Keratinocyte (primary cell): ENCODE measurements around the gene LMCD1. TPM values are rescaled to one million over a fixed set of nuclear protein-coding genes. Genes with fewer than 3 reads are reported as not detected.

Source experiments
- DNase-seq: peaks from one replicate; pipeline ENCODE4 v3.0.0-alpha.2; 2011; ENCODE audit warnings: low read depth, missing footprints, low spot score
- FAIRE-seq: peaks from 2 replicates; lab custom pipeline; 2011; peaks lifted over from hg19 to GRCh38; lab: Jason Lieb, UNC
- H2AFZ ChIP-seq: 2 replicates; pipeline ENCODE4 v1.6.0; 2012; ENCODE audit warnings: low read length, control low read depth, inconsistent platforms; ENCODE audit not compliant: control insufficient read depth
- H3K27ac ChIP-seq: 2 replicates; pipeline ENCODE4 v1.5.1; 2011; ENCODE audit warnings: low read length; ENCODE audit not compliant: control insufficient read depth, insufficient read depth
- H3K27me3 ChIP-seq: 3 replicates; pipeline ENCODE4 v1.6.0; 2011; ENCODE audit warnings: low read length; ENCODE audit not compliant: control insufficient read depth, insufficient read depth; ENCODE audit errors: extremely low read depth
- H3K36me3 ChIP-seq, 2 experiments: 2 replicates in 1 of 2; 3 replicates in 1 of 2; pipeline ENCODE4 v1.5.1; 2011; ENCODE audit warnings: low read length in 2 of 2, mild to moderate bottlenecking in 1 of 2; ENCODE audit not compliant: control insufficient read depth in 2 of 2, insufficient read depth in 2 of 2; ENCODE audit errors: extremely low read depth in 1 of 2
- H3K4me1 ChIP-seq: 3 replicates; pipeline ENCODE4 v1.5.1; 2011; ENCODE audit warnings: low read length; ENCODE audit not compliant: control insufficient read depth, insufficient read depth; ENCODE audit errors: extremely low read depth
- H3K4me2 ChIP-seq: 3 replicates; pipeline ENCODE4 v1.6.0; 2011; ENCODE audit warnings: low read depth, low read length; ENCODE audit not compliant: control insufficient read depth, insufficient read depth; ENCODE audit errors: extremely low read depth
- H3K4me3 ChIP-seq, 3 experiments: fragments of 200-600 bp in 1 of 3; sonication (generic) in 1 of 3; 2 replicates in 2 of 3; 3 replicates in 1 of 3; pipeline ENCODE4 v1.5.1; 2011 to 2016; ENCODE audit warnings: low read length in 3 of 3, mild to moderate bottlenecking in 3 of 3, control low read depth in 2 of 3, inconsistent platforms in 1 of 3, low read depth in 1 of 3, mixed read lengths in 1 of 3, mixed run types in 1 of 3, moderate library complexity in 1 of 3; ENCODE audit not compliant: control insufficient read depth in 2 of 3, insufficient read depth in 2 of 3; ENCODE audit errors: extremely low read depth in 1 of 3
- H3K79me2 ChIP-seq: 2 replicates; pipeline ENCODE4 v1.6.0; 2012; ENCODE audit warnings: low read length; ENCODE audit not compliant: control insufficient read depth, insufficient read depth
- H3K9ac ChIP-seq: 3 replicates; pipeline ENCODE4 v1.6.0; 2011; ENCODE audit warnings: low read length; ENCODE audit not compliant: control insufficient read depth, insufficient read depth; ENCODE audit errors: extremely low read depth
- H3K9me1 ChIP-seq: 3 replicates; pipeline ENCODE4 v1.6.0; 2011; ENCODE audit warnings: low read length; ENCODE audit not compliant: control insufficient read depth, insufficient read depth; ENCODE audit errors: extremely low read depth
- H3K9me3 ChIP-seq: 2 replicates; pipeline ENCODE4 v1.5.1; 2012; ENCODE audit warnings: low read depth, low read length; ENCODE audit not compliant: control insufficient read depth
- H4K20me1 ChIP-seq: 3 replicates; pipeline ENCODE4 v1.6.0; 2011; ENCODE audit warnings: low read length; ENCODE audit not compliant: control insufficient read depth, insufficient read depth; ENCODE audit errors: extremely low read depth
- EZH2 ChIP-seq: IDR thresholded peaks from one replicate; pipeline ENCODE4 v1.6.1; 2012; ENCODE audit warnings: inconsistent platforms, mild to moderate bottlenecking, low read length, moderate library complexity
- dilution Hi-C: fragments of 300-500 bp; cut with MboI; formaldehyde crosslinking; loops from one replicate; pipeline ENCODE4 v1.7.0; 2020; ENCODE audit warnings: low sequenced_read_pairs; ENCODE audit not compliant: extremely low pct_ligation_motif_present
- polyA plus RNA-seq, 5 experiments: library from polyadenylated mRNA; depleted of rRNA in 3 of 5; stranded (reverse) in 3 of 5; stranded (forward) in 1 of 5; unstranded in 1 of 5; fragments of >200 nt; gene quantifications; 1 replicate in 1 of 5; 2 replicates in 3 of 5; 3 replicates in 1 of 5; pipeline versions ENCODE4 v1.2.1 to v1.2.3, GENCODE V29; 2011 to 2012; ENCODE audit warnings: missing spikeins in 2 of 5, low read depth in 1 of 5, low replicate concordance in 1 of 5
- TF ChIP-seq, protein P1 (sequence below), 3 experiments: IDR thresholded peaks in 1 of 3; conservative IDR thresholded peaks in 1 of 3; optimal IDR thresholded peaks in 1 of 3; 2 replicates in 2 of 3; 3 replicates in 1 of 3; pipeline versions ENCODE3 to v1.5.1; 2011; ENCODE audit warnings: low read length in 3 of 3, mild to moderate bottlenecking in 3 of 3, moderate library complexity in 2 of 3, control low read depth in 1 of 3, inconsistent platforms in 1 of 3; ENCODE audit not compliant: insufficient read depth in 2 of 3; ENCODE audit errors: extremely low read depth in 1 of 3

The LMCD1 gene
- polyA plus RNA-seq, 1 donor (not counting 4 experiments of a cell fraction or from before 2014, with no cell fraction given) = 3.7 TPM

DNA sequence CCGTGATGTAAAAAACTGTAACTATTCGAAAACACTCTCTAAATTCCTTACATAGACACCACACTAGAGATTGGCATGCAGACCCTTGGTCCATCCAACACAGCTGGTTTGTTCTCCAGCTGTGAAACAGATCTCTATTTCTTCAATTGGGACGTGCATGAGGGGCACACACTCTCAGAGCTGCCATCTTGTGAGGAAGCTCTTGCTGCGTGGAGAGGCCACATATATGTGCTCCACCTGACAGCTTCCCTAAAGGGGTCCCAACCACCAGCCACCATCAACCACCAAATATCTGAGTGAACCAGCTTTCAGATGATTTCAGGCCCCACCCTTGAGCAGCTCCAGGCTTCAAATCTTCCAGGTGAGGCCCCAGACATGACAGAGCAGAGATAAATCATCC is 117.3 kb downstream of the LMCD1 start:
- Histone ChIP-seq H3K36me3 (no peaks in the 10 kb centered on the region), H3K4me1 (peaks cover 5% of the 10 kb centered on the region), H3K4me3 (no peak overlapping the region), H3K27me3 (peaks cover under 1% of the 10 kb centered on the region), H3K9me3 (no peaks in the 10 kb centered on the region), H3K9ac (no peak overlapping the region), H2AFZ (no peak overlapping the region), H4K20me1 (no peaks in the 10 kb centered on the region), H3K9me1 (no peaks in the 10 kb centered on the region), H3K27ac (no peak overlapping the region), H3K4me2 (no peak overlapping the region), H3K79me2 (no peaks in the 10 kb centered on the region)
- no peak for DNase-seq
- dilution Hi-C loops = no loop called here
- TF ChIP-seq, protein P1, sequence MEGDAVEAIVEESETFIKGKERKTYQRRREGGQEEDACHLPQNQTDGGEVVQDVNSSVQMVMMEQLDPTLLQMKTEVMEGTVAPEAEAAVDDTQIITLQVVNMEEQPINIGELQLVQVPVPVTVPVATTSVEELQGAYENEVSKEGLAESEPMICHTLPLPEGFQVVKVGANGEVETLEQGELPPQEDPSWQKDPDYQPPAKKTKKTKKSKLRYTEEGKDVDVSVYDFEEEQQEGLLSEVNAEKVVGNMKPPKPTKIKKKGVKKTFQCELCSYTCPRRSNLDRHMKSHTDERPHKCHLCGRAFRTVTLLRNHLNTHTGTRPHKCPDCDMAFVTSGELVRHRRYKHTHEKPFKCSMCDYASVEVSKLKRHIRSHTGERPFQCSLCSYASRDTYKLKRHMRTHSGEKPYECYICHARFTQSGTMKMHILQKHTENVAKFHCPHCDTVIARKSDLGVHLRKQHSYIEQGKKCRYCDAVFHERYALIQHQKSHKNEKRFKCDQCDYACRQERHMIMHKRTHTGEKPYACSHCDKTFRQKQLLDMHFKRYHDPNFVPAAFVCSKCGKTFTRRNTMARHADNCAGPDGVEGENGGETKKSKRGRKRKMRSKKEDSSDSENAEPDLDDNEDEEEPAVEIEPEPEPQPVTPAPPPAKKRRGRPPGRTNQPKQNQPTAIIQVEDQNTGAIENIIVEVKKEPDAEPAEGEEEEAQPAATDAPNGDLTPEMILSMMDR (optimal IDR thresholded peaks at IDR 0.05 in 1 of 3, IDR thresholded peaks at IDR 0.05 in 1 of 3, conservative IDR thresholded peaks at IDR 0.05 in 1 of 3; ENCODE audit: extremely low read depth in 1 of 3, insufficient read depth in 2 of 3, low read length in 3 of 3) = no peak
- TF ChIP-seq EZH2 = no peak
- FAIRE-seq = no peak

DNA sequence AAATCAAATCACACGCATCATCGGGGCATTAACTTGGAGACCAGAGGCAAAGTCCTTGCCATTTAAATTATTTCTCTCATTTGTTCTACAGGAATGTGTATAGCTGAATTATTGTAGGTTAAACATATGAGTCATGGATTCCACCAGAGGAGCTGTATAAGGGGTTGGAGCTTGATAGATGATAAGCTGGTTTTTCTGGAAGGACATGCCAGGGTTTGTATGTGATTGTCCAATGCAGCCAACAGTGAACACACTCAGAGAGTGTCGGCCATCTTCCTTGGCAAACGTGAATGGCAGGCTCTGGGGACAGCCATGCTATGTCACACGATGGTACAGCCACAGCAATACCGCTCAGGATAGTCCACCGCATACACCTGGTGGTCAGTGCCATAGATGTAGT is 117.9 kb downstream of the LMCD1 start:
- Histone ChIP-seq H3K9ac (no peak overlapping the region), H3K27ac (no peak overlapping the region), H3K9me1 (no peaks in the 10 kb centered on the region), H3K4me1 (peaks cover 5% of the 10 kb centered on the region), H3K9me3 (no peaks in the 10 kb centered on the region), H2AFZ (peak overlapping the region; percentile 11), H3K27me3 (peaks cover 3% of the 10 kb centered on the region), H3K4me2 (no peak overlapping the region), H3K79me2 (no peaks in the 10 kb centered on the region), H4K20me1 (no peaks in the 10 kb centered on the region), H3K4me3 (no peak overlapping the region), H3K36me3 (no peaks in the 10 kb centered on the region)
- peak; percentile 64 for FAIRE-seq
- dilution Hi-C loops = no loop called here
- TF ChIP-seq EZH2 = no peak
- TF ChIP-seq, protein P1 (optimal IDR thresholded peaks at IDR 0.05 in 1 of 3, IDR thresholded peaks at IDR 0.05 in 1 of 3, conservative IDR thresholded peaks at IDR 0.05 in 1 of 3; ENCODE audit: extremely low read depth in 1 of 3, insufficient read depth in 2 of 3, low read length in 3 of 3) = no peak
- no peak for DNase-seq
